GM23248 (cell line): Measurements from ENCODE around the gene ZNF526. TPM values are rescaled to one million over a fixed set of nuclear protein-coding genes. Genes with fewer than 3 reads are reported as not detected.

Experiments
- DNase-seq: peaks from one replicate; pipeline ENCODE4 v3.0.0-alpha.2; 2015
- H2AFZ ChIP-seq: fragments of 200-600 bp; sonication (generic); 2 replicates; pipeline ENCODE4 v1.6.1; 2016; ENCODE audit warnings: antibody characterized with exemption
- H3F3A ChIP-seq: fragments of 200-600 bp; sonication (generic); 2 replicates; pipeline ENCODE4 v1.6.1; 2016; ENCODE audit warnings: mild to moderate bottlenecking, antibody characterized with exemption, mixed run types; ENCODE audit not compliant: insufficient read depth
- H3K27ac ChIP-seq: fragments of 200-600 bp; sonication (generic); 2 replicates; pipeline ENCODE4 v1.5.1; 2016; ENCODE audit warnings: mild to moderate bottlenecking
- H3K27me3 ChIP-seq: fragments of 200-600 bp; sonication (generic); replicated peaks from 2 replicates; pipeline ENCODE4 v1.6.1; 2016; ENCODE audit warnings: mild to moderate bottlenecking; ENCODE audit not compliant: insufficient read depth
- H3K36me3 ChIP-seq: fragments of 200-600 bp; sonication (generic); 2 replicates; pipeline ENCODE4 v1.6.1; 2016; ENCODE audit warnings: low read depth, mild to moderate bottlenecking
- H3K4me1 ChIP-seq: fragments of 200-600 bp; sonication (generic); 2 replicates; pipeline ENCODE4 v1.6.1; 2016; ENCODE audit warnings: mild to moderate bottlenecking; ENCODE audit not compliant: insufficient read depth
- H3K4me2 ChIP-seq: fragments of 200-600 bp; sonication (generic); one replicate; pipeline ENCODE4 v1.6.1; 2016; ENCODE audit warnings: mild to moderate bottlenecking; ENCODE audit not compliant: unreplicated experiment
- H3K4me3 ChIP-seq: fragments of 200-600 bp; sonication (generic); 2 replicates; pipeline ENCODE4 v1.5.1; 2016; ENCODE audit warnings: mild to moderate bottlenecking
- H3K79me2 ChIP-seq: fragments of 200-600 bp; sonication (generic); 2 replicates; pipeline ENCODE4 v1.6.1; 2016; ENCODE audit warnings: mild to moderate bottlenecking; ENCODE audit not compliant: insufficient read depth
- H3K9ac ChIP-seq: fragments of 200-600 bp; sonication (generic); 2 replicates; pipeline ENCODE4 v1.6.1; 2016; ENCODE audit warnings: mild to moderate bottlenecking
- H3K9me2 ChIP-seq: fragments of 200-600 bp; sonication (generic); 2 replicates; pipeline ENCODE4 v1.6.1; 2016; ENCODE audit warnings: mixed run types, mild to moderate bottlenecking, moderate library complexity; ENCODE audit not compliant: insufficient read depth
- H3K9me3 ChIP-seq: fragments of 200-600 bp; sonication (generic); one replicate; pipeline ENCODE4 v1.6.1; 2017; ENCODE audit warnings: low read depth
- H4K20me1 ChIP-seq: fragments of 200-600 bp; sonication (generic); 2 replicates; pipeline ENCODE4 v1.6.0; 2016; ENCODE audit not compliant: insufficient read depth
- EZH2 ChIP-seq: fragments of 200-600 bp; sonication (generic); IDR thresholded peaks from 2 replicates; pipeline ENCODE4 v1.6.1; 2018; ENCODE audit warnings: antibody characterized with exemption, mild to moderate bottlenecking; ENCODE audit not compliant: insufficient read depth, poor library complexity, severe bottlenecking
- EZH2phosphoT487 ChIP-seq: fragments of 200-600 bp; sonication (generic); IDR thresholded peaks from 2 replicates; pipeline ENCODE4 v1.6.1; 2018; ENCODE audit warnings: antibody characterized with exemption, moderate library complexity, mild to moderate bottlenecking, low read depth; ENCODE audit not compliant: insufficient read depth
- WGBS, 2 experiments: methylation state at CpG; one replicate each; pipeline ENCODE4 v1.1.6; 2015 to 2017; ENCODE audit warnings: low lambda C conversion rate in 2 of 2, low coverage in 1 of 2; ENCODE audit errors: missing lambda C conversion rate in 2 of 2; 5-methylcytosine and 5-hydroxymethylcytosine counted together
- in situ Hi-C: fragments of 300-500 bp; cut with MboI; formaldehyde crosslinking; loops from 2 replicates; pipeline ENCODE4 v1.15.0; 2020
- polyA plus RNA-seq: library from polyadenylated mRNA; unstranded; fragments of >200 nt; fragmentation: Nextera tagmentation; extraction: Ambion mirVana; gene quantifications from 2 replicates; pipeline ENCODE4 v1.2.1, GENCODE V29; 2016
- total RNA-seq: library from RNA; depleted of rRNA; stranded (reverse); fragments of >200 nt; shearing (Covaris generic); gene quantifications from 2 replicates; pipeline ENCODE4 v1.2.3, GENCODE V29; 2014

Gene ZNF526
- total and polyA plus RNA-seq, 2 experiments from 2014 or later: 7.8 to 10.2 TPM

DNA sequence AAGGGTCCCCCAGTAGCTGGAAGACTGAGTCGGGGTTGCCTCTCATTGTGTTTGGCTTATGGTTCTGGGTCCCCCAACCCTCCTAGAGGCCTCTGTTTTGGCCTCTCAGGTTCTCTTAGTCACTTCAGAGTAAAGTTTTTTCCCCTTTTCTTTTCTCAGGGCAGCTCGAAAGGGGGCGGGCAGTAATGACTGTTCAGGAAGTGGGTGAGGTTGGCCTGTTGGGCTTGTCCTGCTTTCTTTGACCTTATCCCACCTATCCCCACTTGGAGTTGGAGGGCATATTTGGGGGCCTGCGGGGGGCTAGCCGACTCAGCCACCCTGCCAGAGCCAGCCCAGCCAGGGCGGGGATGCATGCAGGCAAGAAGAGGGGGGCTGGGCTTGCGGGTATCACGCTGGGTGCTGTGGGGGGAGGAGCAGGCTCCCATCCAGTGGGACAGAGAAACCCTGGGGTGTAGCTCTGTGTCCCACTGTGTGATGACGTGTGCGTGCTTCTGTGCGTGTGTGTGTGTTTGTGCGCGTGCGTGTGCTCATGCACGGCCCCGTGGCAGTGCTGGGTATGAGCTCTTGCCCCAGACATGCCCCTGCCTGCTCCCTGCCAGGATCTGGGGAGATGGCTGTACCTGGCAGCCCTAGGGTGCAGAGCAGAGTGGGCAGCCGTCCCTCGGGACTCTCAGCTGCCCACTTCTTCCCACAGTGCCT is 50.4 kb downstream of the ZNF526 start:
- Histone ChIP-seq H3K27ac (peak overlapping the region; percentile 99), H2AFZ (0 out of 2 replicates have a peak overlapping the region, but pooled peaks have one; percentile 29), H3K36me3 (no peaks in the 10 kb centered on the region), H3K9me2 (no peaks in the 10 kb centered on the region), H3K9ac (peak overlapping the region; percentile 96), H3K4me3 (peak overlapping the region; percentile 83), H4K20me1 (no peaks in the 10 kb centered on the region), H3F3A (peaks cover 17% of the 10 kb centered on the region), H3K27me3 (no peaks in the 10 kb centered on the region), H3K9me3 (no peaks in the 10 kb centered on the region), H3K79me2 (peaks cover 55% of the 10 kb centered on the region), H3K4me1 (peaks cover 6% of the 10 kb centered on the region), H3K4me2 (peak overlapping the region; percentile 95)
- DNase-seq: peak; percentile 94
- WGBS, 2 experiments: 1% methylated on average over 16 to 18 of the region's 18 CpGs
- in situ Hi-C loops: no loop called here
- TF ChIP-seq EZH2phosphoT487: no peak
- no peak for TF ChIP-seq EZH2

DNA sequence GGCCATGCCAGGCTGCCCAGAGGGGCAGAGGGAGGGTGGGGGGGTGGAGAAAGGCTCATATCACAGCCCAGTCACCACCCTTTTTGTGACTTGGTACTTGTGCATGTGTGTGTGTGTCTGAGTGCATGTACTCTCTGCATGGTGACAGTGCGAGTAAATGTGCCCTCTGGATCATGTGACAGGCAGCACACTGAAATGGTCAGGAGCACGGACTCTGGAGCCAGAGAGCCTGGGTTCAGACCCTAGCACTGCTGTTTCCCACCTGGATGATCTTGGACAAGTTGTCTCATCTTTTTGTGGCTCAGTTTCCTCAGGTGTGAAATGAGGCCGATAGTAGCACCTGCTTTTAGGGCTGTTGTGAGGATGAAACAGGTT is 50.9 kb downstream of the ZNF526 start:
- WGBS, 2 experiments: 33 to 40% methylated on average over 3 of the region's 3 CpGs
- Histone ChIP-seq H3K4me3 (peak overlapping the region; percentile 83), H3K4me2 (peak overlapping the region; percentile 95), H4K20me1 (no peaks in the 10 kb centered on the region), H3K9ac (peak overlapping the region; percentile 96), H3K79me2 (peaks cover 60% of the 10 kb centered on the region), H3K9me3 (no peaks in the 10 kb centered on the region), H3K4me1 (peaks cover 9% of the 10 kb centered on the region), H3K27ac (peak overlapping the region; percentile 99), H3F3A (peaks cover 17% of the 10 kb centered on the region), H2AFZ (no peak overlapping the region), H3K27me3 (no peaks in the 10 kb centered on the region), H3K36me3 (no peaks in the 10 kb centered on the region), H3K9me2 (no peaks in the 10 kb centered on the region)
- in situ Hi-C loops: no loop called here
- TF ChIP-seq EZH2phosphoT487 (no peak), EZH2 (no peak)
- DNase-seq: no peak

DNA sequence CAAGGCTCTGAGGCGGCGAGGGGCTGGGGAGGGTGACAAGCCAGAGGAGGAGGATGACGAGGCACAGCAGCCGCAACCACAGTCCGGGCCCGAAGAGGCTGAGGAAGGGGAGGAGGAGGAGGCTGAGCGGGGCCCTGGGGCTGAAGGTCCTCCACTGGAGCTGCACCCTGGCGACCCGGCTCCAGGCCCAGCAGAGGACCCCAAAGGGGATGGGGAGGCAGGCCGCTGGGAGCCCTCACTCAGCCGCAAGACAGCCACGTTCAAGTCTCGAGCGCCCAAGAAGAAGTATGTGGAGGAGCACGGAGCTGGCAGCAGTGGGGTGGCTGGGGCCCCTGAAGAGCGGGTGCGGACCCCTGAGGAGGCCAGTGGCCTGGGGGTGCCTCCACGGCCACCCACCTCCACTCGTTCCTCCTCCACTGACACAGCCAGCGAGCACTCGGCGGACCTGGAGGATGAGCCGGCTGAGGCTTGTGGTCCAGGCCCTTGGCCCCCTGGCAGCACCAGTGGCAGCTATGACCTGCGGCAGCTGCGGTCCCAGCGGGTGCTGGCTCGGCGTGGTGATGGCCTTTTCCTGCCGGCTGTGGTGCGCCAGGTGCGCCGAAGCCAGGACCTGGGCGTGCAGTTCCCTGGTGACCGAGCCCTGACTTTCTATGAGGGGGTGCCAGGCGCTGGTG is 51.9 kb downstream of the ZNF526 start:
- no peak overlapping the region; the same call in 1 of the 2 replicates for H3K27ac ChIP-seq

DNA sequence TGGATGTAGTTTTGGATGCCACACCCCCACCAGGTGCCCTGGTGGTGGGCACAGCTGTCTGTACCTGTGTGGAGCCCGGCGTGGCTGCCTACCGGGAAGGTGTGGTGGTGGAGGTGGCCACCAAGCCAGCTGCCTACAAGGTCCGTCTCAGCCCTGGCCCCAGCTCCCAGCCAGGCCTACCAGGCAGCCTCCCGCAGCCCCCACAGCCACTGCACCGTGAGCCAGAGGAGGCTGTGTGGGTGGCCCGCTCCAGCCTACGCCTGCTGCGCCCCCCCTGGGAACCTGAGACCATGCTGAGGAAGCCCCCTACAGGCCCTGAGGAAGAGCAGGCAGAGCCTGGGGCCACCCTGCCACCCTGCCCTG is 52.4 kb downstream of the ZNF526 start:
- no peak overlapping the region for H2AFZ ChIP-seq
- no peaks in the 10 kb centered on the region for H3K36me3 ChIP-seq
- H3K4me3 ChIP-seq: no peak overlapping the region
- peaks cover 23% of the 10 kb centered on the region for H3K4me1 ChIP-seq
- no peak overlapping the region for H3K9ac ChIP-seq
- H3K27ac ChIP-seq: no peak overlapping the region
- H4K20me1 ChIP-seq: no peaks in the 10 kb centered on the region
- H3K79me2 ChIP-seq: peaks cover 75% of the 10 kb centered on the region
- H3F3A ChIP-seq: peaks cover 20% of the 10 kb centered on the region
- H3K9me3 ChIP-seq: no peaks in the 10 kb centered on the region
- DNase-seq: no peak
- H3K9me2 ChIP-seq: no peaks in the 10 kb centered on the region
- in situ Hi-C loops: no loop called here
- H3K27me3 ChIP-seq: no peaks in the 10 kb centered on the region
- no peak overlapping the region for H3K4me2 ChIP-seq
- 75 to 84% methylated on average over 6 to 9 of the region's 9 CpGs for WGBS, 2 experiments
- no peak for TF ChIP-seq EZH2phosphoT487
- TF ChIP-seq EZH2: no peak

More for the DNA sequence above, 51.9 kb downstream of the ZNF526 start:
- no peaks in the 10 kb centered on the region for H3K27me3 ChIP-seq
- no peaks in the 10 kb centered on the region for H3K9me3 ChIP-seq
- no peak overlapping the region for H3K4me2 ChIP-seq
- WGBS, 2 experiments: 89 to 90% methylated on average over 23 to 35 of the region's 35 CpGs
- TF ChIP-seq EZH2phosphoT487: no peak
- TF ChIP-seq EZH2: no peak
- no peaks in the 10 kb centered on the region for H4K20me1 ChIP-seq
- in situ Hi-C loops: no loop called here
- H3F3A ChIP-seq: peaks cover 18% of the 10 kb centered on the region
- H3K79me2 ChIP-seq: peaks cover 70% of the 10 kb centered on the region
- no peak overlapping the region for H3K9ac ChIP-seq
- H3K9me2 ChIP-seq: no peaks in the 10 kb centered on the region
- no peaks in the 10 kb centered on the region for H3K36me3 ChIP-seq
- no peak overlapping the region for H2AFZ ChIP-seq
- H3K4me3 ChIP-seq: no peak overlapping the region
- peaks cover 18% of the 10 kb centered on the region for H3K4me1 ChIP-seq
- no peak for DNase-seq
